Measurements from ENCODE around the gene MAPK11.

DNA sequence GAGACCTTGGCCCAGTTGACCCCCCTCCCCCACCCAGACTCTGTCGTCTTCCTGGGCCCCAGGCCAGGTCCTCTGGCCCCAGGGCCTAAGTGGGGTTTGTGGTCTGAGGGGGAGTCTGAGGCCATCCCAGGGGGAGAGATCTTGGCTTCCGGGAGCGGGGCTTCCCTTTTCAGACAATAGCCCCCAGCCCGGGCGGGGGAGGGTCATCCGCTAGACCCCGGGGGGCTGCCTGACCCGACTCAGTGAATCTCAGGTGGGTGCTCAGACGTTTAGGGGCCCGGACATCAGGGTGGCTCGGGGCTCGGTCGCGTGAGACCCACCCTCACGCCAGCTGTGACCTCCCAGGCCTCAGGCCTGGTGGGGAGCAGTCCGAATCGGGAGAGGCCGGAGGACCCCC lies 609 bp downstream of the MAPK11 start:
- TF ChIP-seq CTCF (conservative IDR thresholded peaks at IDR 0.05 in 1 of 2, IDR thresholded peaks at IDR 0.05 in 1 of 2; ENCODE audit: low read depth in 1 of 2, low read length in 2 of 2) (no peak), EZH2 (IDR thresholded peaks at IDR 0.05; ENCODE audit: low read length, missing control alignments) (no peak)

Data from fibroblast of lung (primary cell).